ENCODE results near the gene SHFL.

GRCh38 chr19:10133596-10133995 lies 47.5 kb downstream of the SHFL start:
- TF ChIP-seq, protein P1, sequence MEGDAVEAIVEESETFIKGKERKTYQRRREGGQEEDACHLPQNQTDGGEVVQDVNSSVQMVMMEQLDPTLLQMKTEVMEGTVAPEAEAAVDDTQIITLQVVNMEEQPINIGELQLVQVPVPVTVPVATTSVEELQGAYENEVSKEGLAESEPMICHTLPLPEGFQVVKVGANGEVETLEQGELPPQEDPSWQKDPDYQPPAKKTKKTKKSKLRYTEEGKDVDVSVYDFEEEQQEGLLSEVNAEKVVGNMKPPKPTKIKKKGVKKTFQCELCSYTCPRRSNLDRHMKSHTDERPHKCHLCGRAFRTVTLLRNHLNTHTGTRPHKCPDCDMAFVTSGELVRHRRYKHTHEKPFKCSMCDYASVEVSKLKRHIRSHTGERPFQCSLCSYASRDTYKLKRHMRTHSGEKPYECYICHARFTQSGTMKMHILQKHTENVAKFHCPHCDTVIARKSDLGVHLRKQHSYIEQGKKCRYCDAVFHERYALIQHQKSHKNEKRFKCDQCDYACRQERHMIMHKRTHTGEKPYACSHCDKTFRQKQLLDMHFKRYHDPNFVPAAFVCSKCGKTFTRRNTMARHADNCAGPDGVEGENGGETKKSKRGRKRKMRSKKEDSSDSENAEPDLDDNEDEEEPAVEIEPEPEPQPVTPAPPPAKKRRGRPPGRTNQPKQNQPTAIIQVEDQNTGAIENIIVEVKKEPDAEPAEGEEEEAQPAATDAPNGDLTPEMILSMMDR (IDR thresholded peaks at IDR 0.05), result no peak
- TF ChIP-seq POLR2A (IDR thresholded peaks at IDR 0.05), result no peak

Data from right lobe of liver (tissue), 4 donors.